GM18508 (cell line): Measurements from ENCODE around the gene ZBTB5.
"Not testable (repeated sequence)": the region's sequence is repeated elsewhere in the genome, so short reads cannot be mapped to it uniquely, and the experiment has no call there.

Source experiments
- ATAC-seq: cut with Tn5 transposase; IDR thresholded peaks from one replicate; pipeline ENCODE4 v1.9.1; 2021; ENCODE audit warnings: moderate number of reproducible peaks; ENCODE audit not compliant: insufficient read depth, unreplicated experiment

The ZBTB5 gene

DNA sequence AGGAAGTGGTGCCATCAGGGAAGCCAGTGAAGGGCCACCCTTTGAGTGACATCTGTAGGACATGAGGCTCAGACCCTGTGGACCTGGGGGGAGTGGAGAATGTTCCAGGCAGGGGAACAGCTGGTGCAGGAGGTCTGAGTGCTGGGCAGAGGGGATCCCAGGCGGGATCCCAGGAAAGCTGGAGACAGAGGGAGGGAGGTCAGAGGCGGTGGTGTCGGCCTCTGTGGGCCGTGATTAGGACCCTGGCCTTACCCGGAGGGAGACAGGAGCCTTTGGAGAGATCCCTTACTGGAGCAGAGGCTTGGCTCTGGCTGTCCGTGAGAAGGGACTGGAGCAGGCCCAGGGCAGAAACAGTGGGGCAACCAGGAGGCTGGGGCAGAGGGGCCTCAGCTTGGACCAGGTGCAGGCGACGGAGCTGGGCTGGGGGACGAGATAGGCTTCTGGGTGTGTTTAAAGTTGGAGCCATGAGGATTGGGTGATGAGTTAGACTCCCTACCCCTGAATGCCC lies 54.8 kb downstream of the ZBTB5 start:
- no peak for ATAC-seq

DNA sequence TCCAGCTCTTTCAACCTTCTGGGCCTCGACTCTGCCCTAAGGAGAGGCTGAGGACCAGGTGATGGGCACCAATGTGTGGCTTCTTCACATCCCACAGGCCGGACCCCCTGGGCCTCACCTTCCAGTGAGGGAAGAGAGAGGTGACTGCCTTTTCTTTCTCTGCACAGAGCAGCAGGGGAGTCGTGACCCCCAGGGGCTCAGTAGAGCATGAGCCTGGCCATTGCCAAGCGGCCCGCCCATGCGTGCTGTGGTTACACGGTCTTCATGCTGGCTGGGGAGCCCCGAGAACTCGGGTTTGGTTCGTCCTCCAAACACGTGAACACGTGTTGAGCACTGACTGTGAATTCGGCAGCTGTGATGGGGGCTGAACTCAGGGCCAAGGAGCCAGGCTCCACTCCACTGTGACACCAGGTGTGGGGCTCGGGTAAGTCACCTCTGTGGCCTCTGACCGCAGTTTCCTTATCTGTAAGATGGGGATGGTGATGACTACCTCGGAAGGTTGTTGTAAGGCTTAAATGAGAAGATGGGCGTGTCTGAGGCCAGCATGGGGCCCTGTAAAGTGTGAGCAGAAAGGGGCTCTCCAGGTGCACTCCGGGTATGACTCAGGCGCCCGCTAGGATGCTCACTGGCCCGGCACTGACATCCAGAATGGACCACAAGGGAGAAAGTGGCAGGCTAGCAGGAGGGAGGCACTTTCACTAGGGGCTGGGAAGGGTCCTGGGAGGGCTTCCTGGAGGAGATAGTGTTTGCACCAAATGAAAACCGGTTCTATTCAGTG lies 56.1 kb downstream of the ZBTB5 start:
- ATAC-seq: peak; percentile 72

DNA sequence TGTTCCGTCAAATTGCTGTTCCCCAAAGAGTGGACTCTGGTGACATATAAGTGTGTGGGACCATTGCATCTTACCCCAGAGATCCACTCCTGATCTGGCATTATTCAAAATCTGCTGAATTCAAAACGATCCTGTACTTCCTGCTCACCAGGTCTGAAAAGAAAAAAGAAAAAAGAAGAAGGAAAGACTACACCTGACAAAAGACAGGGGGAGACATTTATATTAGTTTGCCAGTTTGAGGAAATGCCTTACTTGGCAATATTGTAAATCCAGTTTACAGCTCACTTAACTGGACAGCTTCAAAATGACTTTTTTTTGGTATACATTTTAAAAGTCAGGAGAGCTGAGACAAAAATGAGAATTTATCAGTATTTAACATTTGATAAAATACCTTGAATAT lies 57.8 kb downstream of the ZBTB5 start:
- no peak for ATAC-seq

DNA sequence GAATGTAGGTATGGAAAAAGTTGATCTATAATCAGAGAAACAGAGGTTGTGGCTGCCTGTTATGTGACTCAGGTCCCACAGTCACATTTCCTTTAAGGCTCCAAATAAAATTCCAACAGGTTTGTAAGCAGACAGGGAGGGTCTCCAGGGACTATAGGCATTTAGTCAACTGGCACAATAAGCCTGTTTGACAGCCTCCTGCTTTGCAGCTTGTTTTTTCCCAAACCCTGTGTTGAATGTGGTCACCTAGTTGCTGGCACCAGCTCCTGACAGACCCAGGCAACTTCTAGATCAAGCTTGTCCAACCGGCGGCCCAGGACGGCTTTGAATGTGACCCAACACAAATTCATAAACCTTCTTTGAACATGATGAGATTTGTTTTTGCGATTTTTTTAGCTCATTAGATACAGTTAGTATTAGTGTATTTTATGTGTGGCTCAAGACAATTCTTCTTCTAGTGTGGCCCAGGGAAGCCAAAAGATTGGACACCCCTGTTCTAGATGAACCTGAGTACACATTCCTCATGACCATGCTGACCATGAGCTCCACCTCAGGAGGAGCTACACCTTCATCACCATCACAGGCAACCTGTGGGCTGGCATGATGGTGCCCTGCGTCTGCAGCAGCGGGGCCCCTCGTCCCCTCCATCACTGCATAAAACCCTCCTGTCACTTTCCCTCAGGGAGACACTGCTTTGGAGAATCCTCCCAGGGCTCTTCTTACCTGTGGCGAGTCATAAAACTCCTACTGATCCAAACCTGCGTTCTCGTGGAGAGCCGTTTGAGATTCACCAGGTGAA lies 58.4 kb downstream of the ZBTB5 start:
- no peak for ATAC-seq

DNA sequence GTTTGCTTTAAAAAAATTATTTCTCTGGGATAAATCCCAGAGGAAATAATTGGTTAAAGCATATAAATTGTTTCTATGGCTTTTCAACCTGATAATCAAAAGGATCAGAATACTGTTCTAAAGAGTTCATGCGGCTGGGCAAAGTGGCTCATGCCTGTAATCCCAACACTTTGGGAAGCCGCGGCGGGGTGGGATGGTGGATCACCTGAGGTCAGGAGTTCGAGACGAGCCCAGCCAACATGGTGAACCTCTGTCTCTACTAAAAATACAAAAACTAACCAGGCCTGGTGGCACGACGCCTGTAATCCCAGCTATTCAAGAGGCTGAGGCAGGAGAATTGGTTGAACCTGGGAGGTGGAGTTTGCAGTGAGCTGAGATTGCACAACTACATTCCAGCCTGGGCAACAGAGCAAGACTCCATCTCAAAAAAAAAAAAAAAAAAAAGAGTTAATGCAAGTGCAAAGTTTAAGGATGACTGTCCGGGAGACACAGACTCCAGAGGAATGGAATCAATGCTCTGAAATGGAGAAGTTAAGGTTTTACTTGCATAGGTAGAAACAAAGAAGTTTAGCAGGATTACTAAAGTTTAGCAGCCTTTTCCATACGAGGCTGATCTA lies 59.4 kb downstream of the ZBTB5 start:
- no peak for ATAC-seq

DNA sequence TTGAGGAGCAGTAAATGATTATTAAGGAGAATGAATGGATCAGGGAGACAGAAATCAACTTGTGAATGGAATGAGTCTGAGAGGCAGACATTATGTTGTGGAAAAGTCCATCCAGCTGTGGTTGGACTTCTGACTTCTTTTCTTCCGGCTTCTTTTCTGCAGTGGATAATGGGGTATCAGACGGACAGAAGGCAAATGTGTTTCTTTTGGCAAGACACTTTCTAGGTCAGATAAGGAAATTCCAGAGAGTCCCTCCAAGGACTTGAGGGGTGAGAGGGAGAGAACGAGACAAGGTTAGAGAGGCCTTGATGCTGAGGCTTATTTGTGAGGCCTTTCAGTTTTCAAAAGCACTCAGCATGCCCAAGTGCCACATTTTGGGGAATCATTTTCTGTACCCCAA lies 59.9 kb downstream of the ZBTB5 start:
- ATAC-seq: no peak

DNA sequence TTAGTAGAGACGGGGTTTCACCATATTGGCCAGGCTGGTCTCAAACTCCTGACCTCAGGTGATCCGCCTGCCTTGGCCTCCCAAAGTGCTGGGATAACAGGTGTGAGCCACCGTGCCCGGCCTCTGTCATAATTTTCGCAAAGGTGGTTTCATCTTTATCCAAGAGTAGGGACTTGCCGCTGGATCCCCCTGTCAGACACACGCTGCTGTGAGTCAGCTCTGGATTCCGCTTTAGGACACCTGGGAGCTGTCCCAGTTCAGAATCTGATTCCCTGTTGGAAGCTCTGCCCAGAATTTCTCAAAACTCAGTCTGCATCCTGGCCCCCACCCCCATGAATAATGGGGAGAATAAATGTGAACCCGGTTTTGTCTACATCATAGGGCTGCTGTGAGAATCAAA lies 60.7 kb downstream of the ZBTB5 start:
- no peak for ATAC-seq

DNA sequence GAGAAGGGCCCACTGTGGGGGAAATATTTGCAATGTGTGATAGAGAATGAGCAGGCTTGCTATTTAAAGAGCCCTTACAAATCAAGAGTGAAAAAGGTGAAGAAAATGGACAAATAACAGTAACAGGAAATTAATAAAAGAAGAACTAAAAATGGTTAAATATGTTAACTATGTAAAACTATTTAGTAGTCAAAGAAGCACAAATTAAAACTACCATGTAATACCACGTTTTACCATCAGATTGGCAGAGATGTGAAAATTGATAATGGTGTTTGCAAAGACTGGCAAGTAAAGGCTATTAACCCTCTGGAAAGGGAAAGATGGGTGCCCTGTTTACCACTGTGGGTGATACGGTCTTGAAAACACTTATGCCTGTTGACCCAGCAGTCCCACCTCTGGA lies 65.9 kb downstream of the ZBTB5 start:
- no peak for ATAC-seq

DNA sequence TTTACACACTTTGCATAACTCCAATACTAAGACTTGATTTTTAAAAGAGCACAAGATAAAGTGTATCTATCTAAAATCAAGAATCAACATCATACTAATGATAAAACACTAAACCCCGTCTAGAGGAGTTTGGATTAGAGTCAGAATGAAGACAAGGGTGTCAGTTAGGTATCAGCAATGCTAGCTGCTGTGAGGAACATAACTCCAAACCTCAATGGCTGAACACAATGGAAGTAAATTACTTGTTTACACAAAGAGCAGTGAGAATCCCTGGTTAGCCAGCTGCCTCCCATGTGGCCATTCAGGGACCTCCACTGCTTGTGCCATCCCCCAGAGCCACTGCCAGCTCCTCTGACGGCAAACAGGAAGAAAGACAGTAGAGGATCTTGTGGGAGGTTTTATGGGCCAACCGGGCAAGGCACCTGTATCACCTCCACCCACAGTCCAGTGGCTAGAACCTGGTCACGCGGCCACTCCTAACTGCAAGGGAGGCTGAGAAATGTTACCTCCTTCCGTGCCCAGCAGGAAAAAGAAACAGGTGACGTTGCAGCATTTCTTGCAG lies 66.7 kb downstream of the ZBTB5 start:
- no peak for ATAC-seq

DNA sequence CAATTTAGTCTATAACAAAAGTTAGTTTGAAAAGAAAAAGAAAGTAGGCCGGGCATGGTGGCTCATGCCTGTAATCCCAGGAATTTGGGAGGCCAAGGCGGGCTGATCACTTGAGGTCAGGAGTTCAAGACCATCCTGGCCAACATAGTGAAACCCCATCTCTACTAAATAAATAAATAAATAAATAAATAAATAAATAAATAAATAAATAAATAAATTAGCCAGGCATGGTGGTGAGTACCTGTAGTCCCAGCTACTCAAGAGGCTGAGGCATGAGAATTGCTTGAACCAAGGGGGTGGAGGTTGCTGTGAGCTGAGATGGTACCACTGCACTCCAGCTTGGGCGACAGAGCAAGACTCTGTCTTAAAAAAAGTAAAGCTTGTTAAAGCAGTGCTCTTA lies 67.3 kb downstream of the ZBTB5 start:
- ATAC-seq: not testable (repeated sequence)

DNA sequence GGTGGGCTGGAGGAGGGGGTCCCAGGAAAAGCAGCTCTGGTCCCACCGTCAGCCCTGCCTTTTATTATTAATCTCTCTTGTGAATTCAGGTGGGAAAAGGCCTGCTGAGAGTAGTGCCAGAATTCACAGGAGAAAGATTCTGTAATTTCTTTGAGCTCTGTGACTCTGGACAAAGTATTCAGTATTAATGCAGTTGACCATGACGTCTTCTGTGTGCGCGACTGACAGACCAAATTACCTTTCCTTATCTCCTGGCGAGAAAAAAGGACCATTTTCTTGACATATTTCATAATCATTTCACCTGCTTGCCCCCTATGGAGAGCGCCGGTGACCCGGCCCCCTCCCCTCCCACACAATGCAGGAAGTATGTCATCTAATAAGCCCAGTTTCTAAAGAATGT lies 69.6 kb downstream of the ZBTB5 start:
- no peak for ATAC-seq

DNA sequence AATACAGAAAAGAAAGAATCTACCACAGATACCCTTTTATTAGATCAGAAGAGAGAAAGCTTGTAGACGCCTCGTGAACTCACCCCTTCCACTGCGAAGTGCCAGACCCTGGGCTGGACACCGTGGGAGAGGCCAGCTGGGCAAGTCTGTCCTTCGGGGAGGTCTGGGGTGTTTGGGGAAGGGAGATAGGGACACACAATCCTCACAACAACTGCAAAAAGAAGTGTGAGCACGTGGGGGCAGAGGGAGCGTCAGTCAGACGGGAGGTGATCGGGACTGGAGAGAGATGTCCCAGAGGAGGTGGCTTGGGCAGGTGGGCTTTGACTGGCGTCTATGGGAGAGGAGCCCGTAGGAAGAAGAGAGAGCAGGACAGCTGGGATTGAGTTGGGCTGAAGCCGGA lies 70.0 kb downstream of the ZBTB5 start:
- no peak for ATAC-seq

DNA sequence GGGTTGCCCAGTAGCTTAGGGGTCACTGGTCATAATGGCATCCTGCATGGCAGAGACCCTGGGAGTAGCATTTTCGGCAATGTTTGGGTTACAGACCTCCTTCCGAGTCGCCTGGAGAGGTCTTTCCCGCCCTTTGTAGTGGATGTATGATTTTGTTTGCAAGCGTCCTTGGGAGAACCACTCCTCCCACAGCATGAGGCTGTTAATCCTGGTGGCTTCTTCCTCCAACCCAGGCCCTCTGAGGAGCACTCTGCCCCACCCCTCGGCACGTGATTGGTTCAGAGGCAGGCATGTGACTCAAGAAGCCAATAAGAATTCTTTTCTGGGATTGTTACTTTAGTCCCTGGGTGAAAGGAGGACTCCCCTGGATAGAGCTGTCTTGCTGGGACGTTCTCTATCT lies 73.0 kb downstream of the ZBTB5 start:
- ATAC-seq: no peak

DNA sequence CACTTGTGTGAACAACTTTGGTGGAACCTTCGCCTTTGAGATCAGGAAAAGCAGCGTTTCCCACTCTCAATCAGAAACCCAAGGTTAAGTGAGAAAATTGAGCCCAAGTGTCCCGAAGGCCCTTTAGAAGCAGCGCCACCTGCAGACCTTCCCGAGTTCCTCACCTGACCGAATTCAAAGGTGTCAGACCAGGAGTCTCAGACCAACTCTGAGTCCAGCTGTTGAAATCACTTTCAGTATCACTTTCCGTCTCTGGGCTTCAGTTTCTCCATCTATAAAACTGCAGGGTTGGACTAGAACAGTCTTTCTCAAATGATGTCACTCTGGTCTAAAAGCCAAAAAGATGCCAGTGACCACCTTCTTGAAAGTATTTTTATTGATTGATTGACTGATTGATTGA lies 74.5 kb downstream of the ZBTB5 start:
- ATAC-seq: peak; percentile 74
